ENCODE results near the gene VPREB1.
A peak's percentile ranks its signal among the peaks of the same experiment; 100 is the strongest.

Gene VPREB1

GRCh38 chr22:22235558-22235957, 9.0 kb upstream of the VPREB1 start:
- no peak for TF ChIP-seq EGR1 (IDR thresholded peaks at IDR 0.05)
- TF ChIP-seq NFIC (IDR thresholded peaks at IDR 0.05): no peak
- TF ChIP-seq RAD21 (IDR thresholded peaks at IDR 0.05; ENCODE audit: low read depth): peak; percentile 45

GRCh38 chr22:22237521-22237920, 7.1 kb upstream of the VPREB1 start:
- TF ChIP-seq MAX (IDR thresholded peaks at IDR 0.05): no peak

- no peak for TF ChIP-seq REST (IDR thresholded peaks at IDR 0.05; ENCODE audit: low read depth)
- TF ChIP-seq EP300 (IDR thresholded peaks at IDR 0.05; ENCODE audit: borderline replicate concordance): no peak
- no peak for TF ChIP-seq RAD21 (IDR thresholded peaks at IDR 0.05; ENCODE audit: low read depth)
- no peak for TF ChIP-seq USF1 (IDR thresholded peaks at IDR 0.05)
- no peak for TF ChIP-seq TAF1 (IDR thresholded peaks at IDR 0.05; ENCODE audit: low read depth)
- TF ChIP-seq ZBTB7A (IDR thresholded peaks at IDR 0.05; ENCODE audit: low read depth): no peak
- no peak for TF ChIP-seq CEBPB (IDR thresholded peaks at IDR 0.05)
Observed at GRCh38 chr22:22239311-22239939, 5.2 kb upstream of the VPREB1 start.

GRCh38 chr22:22241554-22241898, 3.1 kb upstream of the VPREB1 start:
- TF ChIP-seq EP300 (IDR thresholded peaks at IDR 0.05; ENCODE audit: borderline replicate concordance) (no peak), TAF1 (IDR thresholded peaks at IDR 0.05; ENCODE audit: low read depth) (no peak), NFIC (IDR thresholded peaks at IDR 0.05) (no peak), TEAD4 (IDR thresholded peaks at IDR 0.05) (no peak), FOXM1 (IDR thresholded peaks at IDR 0.05; ENCODE audit: borderline replicate concordance, low read depth) (no peak), REST (IDR thresholded peaks at IDR 0.05; ENCODE audit: low read depth) (no peak), USF1 (IDR thresholded peaks at IDR 0.05) (no peak), CREB1 (IDR thresholded peaks at IDR 0.05; ENCODE audit: low read depth) (no peak), TCF12 (IDR thresholded peaks at IDR 0.05; ENCODE audit: low read depth) (no peak), ZBTB7A (IDR thresholded peaks at IDR 0.05; ENCODE audit: low read depth) (no peak), EGR1 (IDR thresholded peaks at IDR 0.05) (no peak), RAD21 (IDR thresholded peaks at IDR 0.05; ENCODE audit: low read depth) (no peak), CEBPB (IDR thresholded peaks at IDR 0.05) (no peak), YY1 (IDR thresholded peaks at IDR 0.05; ENCODE audit: low read depth) (no peak), MAX (IDR thresholded peaks at IDR 0.05) (no peak)

GRCh38 chr22:22242488-22242887, 2.1 kb upstream of the VPREB1 start:
- no peak for TF ChIP-seq CEBPB (IDR thresholded peaks at IDR 0.05)
- TF ChIP-seq EP300 (IDR thresholded peaks at IDR 0.05; ENCODE audit: borderline replicate concordance): no peak
- TF ChIP-seq NFIC (IDR thresholded peaks at IDR 0.05): no peak
- TF ChIP-seq CREB1 (IDR thresholded peaks at IDR 0.05; ENCODE audit: low read depth): no peak
- no peak for TF ChIP-seq FOXM1 (IDR thresholded peaks at IDR 0.05; ENCODE audit: borderline replicate concordance, low read depth)

- TF ChIP-seq EGR1 (IDR thresholded peaks at IDR 0.05) (no peak), ZBTB7A (IDR thresholded peaks at IDR 0.05; ENCODE audit: low read depth) (no peak), CREB1 (IDR thresholded peaks at IDR 0.05; ENCODE audit: low read depth) (no peak), RAD21 (IDR thresholded peaks at IDR 0.05; ENCODE audit: low read depth) (no peak), MAX (IDR thresholded peaks at IDR 0.05) (no peak), CEBPB (IDR thresholded peaks at IDR 0.05) (no peak), NFIC (IDR thresholded peaks at IDR 0.05) (no peak), YY1 (IDR thresholded peaks at IDR 0.05; ENCODE audit: low read depth) (no peak), TCF12 (IDR thresholded peaks at IDR 0.05; ENCODE audit: low read depth) (no peak), USF1 (IDR thresholded peaks at IDR 0.05) (no peak), TEAD4 (IDR thresholded peaks at IDR 0.05) (no peak), TAF1 (IDR thresholded peaks at IDR 0.05; ENCODE audit: low read depth) (no peak)
Observed at GRCh38 chr22:22243033-22243680, 1.4 kb upstream of the VPREB1 start.
